Mesothelial cell of epicardium (in vitro differentiated cells): Measurements from ENCODE around the gene KCNC1. TPM values are rescaled to one million over a fixed set of nuclear protein-coding genes. Genes with fewer than 3 reads are reported as not detected.

Experiments used
- DNase-seq, 2 experiments: peaks; one replicate each; pipeline ENCODE4 v3.0.0; 2021; ENCODE audit warnings: low spot score in 2 of 2; ENCODE audit not compliant: unreplicated experiment in 2 of 2
- H3K27ac Mint-ChIP-seq: 2 replicates; pipeline ENCODE4 v1.8.0; 2021; ENCODE audit warnings: mixed read lengths
- H3K27me3 Mint-ChIP-seq: 2 replicates; pipeline ENCODE4 v1.8.0; 2021; ENCODE audit warnings: low read depth, mixed read lengths
- H3K36me3 Mint-ChIP-seq: 2 replicates; pipeline ENCODE4 v1.8.0; 2021; ENCODE audit warnings: mixed read lengths
- H3K4me1 Mint-ChIP-seq: 2 replicates; pipeline ENCODE4 v1.8.0; 2021; ENCODE audit warnings: mixed read lengths
- H3K4me3 Mint-ChIP-seq: 2 replicates; pipeline ENCODE4 v1.8.0; 2021; ENCODE audit warnings: mild to moderate bottlenecking, moderate library complexity, mixed read lengths
- H3K9me3 Mint-ChIP-seq: 2 replicates; pipeline ENCODE4 v1.8.0; 2021; ENCODE audit warnings: mixed read lengths
- CTCF ChIP-seq: fragments of 200-600 bp; sonication (generic); IDR thresholded peaks from one replicate; pipeline ENCODE4 v1.5.0; 2021; ENCODE audit warnings: antibody characterized with exemption; ENCODE audit not compliant: unreplicated experiment
- total RNA-seq: library from RNA; stranded (reverse); gene quantifications from 3 replicates; pipeline ENCODE4 v1.2.1, GENCODE V29; 2021

The KCNC1 gene
- total RNA-seq, 1 donor from 2014 or later, result 0.20 TPM

GRCh38 chr11:17805043-17805442 is 70.5 kb downstream of the KCNC1 start:
- H3K4me1 Mint-ChIP-seq, result peaks cover under 1% of the 10 kb centered on the region
- H3K4me3 Mint-ChIP-seq, result no peak overlapping the region
- H3K9me3 Mint-ChIP-seq, result peaks cover 7% of the 10 kb centered on the region

GRCh38 chr11:17805873-17806272 is 71.3 kb downstream of the KCNC1 start:
- H3K9me3 Mint-ChIP-seq, result peaks cover 4% of the 10 kb centered on the region
- no peaks in the 10 kb centered on the region for H3K27me3 Mint-ChIP-seq
- DNase-seq, result no peak
- TF ChIP-seq CTCF, result no peak
- H3K36me3 Mint-ChIP-seq, result no peaks in the 10 kb centered on the region
- H3K4me3 Mint-ChIP-seq, result no peak overlapping the region
- H3K4me1 Mint-ChIP-seq, result peaks cover 9% of the 10 kb centered on the region
- no peak overlapping the region for H3K27ac Mint-ChIP-seq

More at GRCh38 chr11:17805043-17805442, 70.5 kb downstream of the KCNC1 start:
- H3K27me3 Mint-ChIP-seq, result no peaks in the 10 kb centered on the region
- no peak for DNase-seq
- no peak for TF ChIP-seq CTCF
- H3K27ac Mint-ChIP-seq, result no peak overlapping the region
- no peaks in the 10 kb centered on the region for H3K36me3 Mint-ChIP-seq

- no peak for TF ChIP-seq CTCF
- Mint-ChIP-seq H3K4me3 (no peak overlapping the region), H3K9me3 (peaks cover 4% of the 10 kb centered on the region), H3K4me1 (peaks cover 21% of the 10 kb centered on the region), H3K27ac (no peak overlapping the region), H3K36me3 (no peaks in the 10 kb centered on the region), H3K27me3 (no peaks in the 10 kb centered on the region)
- DNase-seq, result no peak
Measured at GRCh38 chr11:17807034-17807433, 72.5 kb downstream of the KCNC1 start.

GRCh38 chr11:17810041-17810440 is 75.5 kb downstream of the KCNC1 start:
- H3K9me3 Mint-ChIP-seq, result peaks cover 4% of the 10 kb centered on the region
- no peaks in the 10 kb centered on the region for H3K36me3 Mint-ChIP-seq
- H3K27ac Mint-ChIP-seq, result no peak overlapping the region
- no peak for DNase-seq
- no peaks in the 10 kb centered on the region for H3K27me3 Mint-ChIP-seq
- H3K4me1 Mint-ChIP-seq, result peaks cover 46% of the 10 kb centered on the region
- no peak overlapping the region for H3K4me3 Mint-ChIP-seq
- TF ChIP-seq CTCF, result no peak

- no peaks in the 10 kb centered on the region for H3K36me3 Mint-ChIP-seq
- no peak overlapping the region for H3K27ac Mint-ChIP-seq
- no peaks in the 10 kb centered on the region for H3K27me3 Mint-ChIP-seq
- H3K4me3 Mint-ChIP-seq, result no peak overlapping the region
- peaks cover 46% of the 10 kb centered on the region for H3K4me1 Mint-ChIP-seq
- TF ChIP-seq CTCF, result no peak
- no peak for DNase-seq
- H3K9me3 Mint-ChIP-seq, result peaks cover 4% of the 10 kb centered on the region
Measured at GRCh38 chr11:17810746-17811145, 76.2 kb downstream of the KCNC1 start.

- DNase-seq, result no peak
- no peak for TF ChIP-seq CTCF
- no peaks in the 10 kb centered on the region for H3K27me3 Mint-ChIP-seq
- no peak overlapping the region for H3K4me3 Mint-ChIP-seq
- H3K9me3 Mint-ChIP-seq, result peaks cover 4% of the 10 kb centered on the region
- peak overlapping the region; percentile 75 for H3K27ac Mint-ChIP-seq
- no peaks in the 10 kb centered on the region for H3K36me3 Mint-ChIP-seq
- H3K4me1 Mint-ChIP-seq, result peaks cover 51% of the 10 kb centered on the region
Measured at GRCh38 chr11:17811352-17811751, 76.8 kb downstream of the KCNC1 start.
